ENCODE measurements around the gene SCUBE2. TPM values are rescaled to one million over a fixed set of nuclear protein-coding genes. Genes with fewer than 3 reads are reported as not detected.

The SCUBE2 gene
- total RNA-seq, 3 donors from 2014 or later (not counting 1 experiment from before 2014, with no cell fraction given) = not detected

- Histone ChIP-seq H3K9me3 (ENCODE audit: control insufficient read depth, insufficient read depth, low read length) (no peaks in the 10 kb centered on the region), H3K36me3 (ENCODE audit: control insufficient read depth, insufficient read depth, low read length) (peaks cover 33% of the 10 kb centered on the region), H3K4me1 (ENCODE audit: control insufficient read depth, insufficient read depth, low read length) (no peaks in the 10 kb centered on the region), H3K27me3 (ENCODE audit: control insufficient read depth, insufficient read depth, low read length) (no peaks in the 10 kb centered on the region), H3K27ac (ENCODE audit: low read length) (no peak overlapping the region), H3K4me3 (ENCODE audit: low read length) (no peak overlapping the region)
- 72% methylated on average over 14 of the region's 18 CpGs for WGBS (ENCODE audit: insufficient coverage)
- Mint-ChIP-seq H3K27ac (no peak overlapping the region), H3K9me3 (no peaks in the 10 kb centered on the region), H3K4me3 (no peak overlapping the region), H3K4me1 (peaks cover 0 to 6% of the 10 kb centered on the region in 2 donors), H3K36me3 (no peaks in the 10 kb centered on the region), H3K27me3 (ENCODE audit: low read depth in 2 of 2) (no peaks in the 10 kb centered on the region)
- intact Hi-C loops (cut with micrococcal nuclease) = loop anchor here (5.0 kb wide), 1 partner anchor 122 kb away; no protein-coding TSS in a partner anchor
- no peak for ATAC-seq
- peak in 1 of 2 donors; percentile 32 for DNase-seq
- TF ChIP-seq CTCF (IDR thresholded peaks at IDR 0.05) = no peak
Measured at GRCh38 chr11:9138612-9139579, 47.5 kb upstream of the SCUBE2 start.

GRCh38 chr11:9138133-9138453 is 46.7 kb upstream of the SCUBE2 start:
- peak; percentile 14 for TF ChIP-seq CTCF (IDR thresholded peaks at IDR 0.05)
- no peak overlapping the region for H3K27ac Mint-ChIP-seq
- no peak for DNase-seq

GRCh38 chr11:9137293-9138132 is 46.1 kb upstream of the SCUBE2 start:
- TF ChIP-seq CTCF (IDR thresholded peaks at IDR 0.05) = peak; percentile 81
- H3K9me3 ChIP-seq (ENCODE audit: control insufficient read depth, insufficient read depth, low read length) = no peaks in the 10 kb centered on the region
- no peaks in the 10 kb centered on the region for H3K4me1 ChIP-seq (ENCODE audit: control insufficient read depth, insufficient read depth, low read length)
- H3K36me3 ChIP-seq (ENCODE audit: control insufficient read depth, insufficient read depth, low read length) = peaks cover 20% of the 10 kb centered on the region
- H3K27ac ChIP-seq (ENCODE audit: low read length) = no peak overlapping the region
- intact Hi-C loops (cut with micrococcal nuclease) = loop anchor here (2.0 to 5.0 kb wide), 2 partner anchors 120 to 223 kb away; no protein-coding TSS in a partner anchor
- Mint-ChIP-seq H3K27me3 (ENCODE audit: low read depth in 2 of 2) (no peaks in the 10 kb centered on the region), H3K9me3 (no peaks in the 10 kb centered on the region), H3K4me3 (no peak overlapping the region), H3K27ac (no peak overlapping the region), H3K4me1 (peaks cover 0 to 6% of the 10 kb centered on the region in 2 donors), H3K36me3 (no peaks in the 10 kb centered on the region)
- ATAC-seq (peak; percentile 82 to 99 (median 98)), DNase-seq (peak; percentile 56 to 76)
- H3K4me3 ChIP-seq (ENCODE audit: low read length) = no peak overlapping the region
- H3K27me3 ChIP-seq (ENCODE audit: control insufficient read depth, insufficient read depth, low read length) = no peaks in the 10 kb centered on the region
- 35% methylated on average over 10 of the region's 10 CpGs for WGBS (ENCODE audit: insufficient coverage)

More at GRCh38 chr11:9138133-9138453, 46.7 kb upstream of the SCUBE2 start:
- no peaks in the 10 kb centered on the region for H3K27me3 ChIP-seq (ENCODE audit: control insufficient read depth, insufficient read depth, low read length)
- no peaks in the 10 kb centered on the region for H3K36me3 Mint-ChIP-seq
- no peaks in the 10 kb centered on the region for H3K9me3 ChIP-seq (ENCODE audit: control insufficient read depth, insufficient read depth, low read length)
- H3K27ac ChIP-seq (ENCODE audit: low read length) = no peak overlapping the region
- peak in 1 of 3 donors; percentile 12 for ATAC-seq
- H3K36me3 ChIP-seq (ENCODE audit: control insufficient read depth, insufficient read depth, low read length) = peaks cover 25% of the 10 kb centered on the region
- H3K4me1 Mint-ChIP-seq = peaks cover 0 to 6% of the 10 kb centered on the region in 2 donors
- no peaks in the 10 kb centered on the region for H3K4me1 ChIP-seq (ENCODE audit: control insufficient read depth, insufficient read depth, low read length)
- H3K9me3 Mint-ChIP-seq = no peaks in the 10 kb centered on the region
- H3K27me3 Mint-ChIP-seq (ENCODE audit: low read depth in 2 of 2) = no peaks in the 10 kb centered on the region
- intact Hi-C loops (cut with micrococcal nuclease) = loop anchor here (5.0 kb wide), 1 partner anchor 121 kb away; no protein-coding TSS in a partner anchor
- WGBS (ENCODE audit: insufficient coverage) = 86% methylated on average over 3 of the region's 3 CpGs
- no peak overlapping the region for H3K4me3 Mint-ChIP-seq
- H3K4me3 ChIP-seq (ENCODE audit: low read length) = no peak overlapping the region

Data from natural killer cell (primary cell).